Thymus (tissue), 11 donors: ENCODE data around the gene RBM48. TPM values are rescaled to one million over a fixed set of nuclear protein-coding genes. Genes with fewer than 3 reads are reported as not detected.
"Not testable (repeated sequence)": the region's sequence is repeated elsewhere in the genome, so short reads cannot be mapped to it uniquely, and the experiment has no call there.

Experiments
- DNase-seq, 9 donors: peaks; one replicate each; pipeline ENCODE4 v3.0.0-alpha.2; 2013; ENCODE audit warnings: low spot score in 9 of 9, low read depth in 6 of 9, missing footprints in 1 of 9
- H3K27ac ChIP-seq, 2 donors: one replicate each; pipeline ENCODE4 v1.5.1; 2013; ENCODE audit warnings: control low read depth in 1 of 2, low read depth in 1 of 2, low read length in 1 of 2, mild to moderate bottlenecking in 1 of 2, moderate library complexity in 1 of 2
- H3K27me3 ChIP-seq, 2 donors: one replicate each; pipeline ENCODE4 v1.5.1; 2013; ENCODE audit warnings: low read length in 1 of 2; ENCODE audit not compliant: control insufficient read depth in 2 of 2, insufficient read depth in 1 of 2
- H3K36me3 ChIP-seq, 2 donors: one replicate each; pipeline ENCODE4 v1.5.1; 2013; ENCODE audit warnings: low read length in 1 of 2, mild to moderate bottlenecking in 1 of 2, moderate library complexity in 1 of 2; ENCODE audit not compliant: control insufficient read depth in 2 of 2, insufficient read depth in 2 of 2
- H3K4me1 ChIP-seq, 2 donors: one replicate each; pipeline ENCODE4 v1.5.1; 2013; ENCODE audit warnings: low read length in 2 of 2; ENCODE audit not compliant: control insufficient read depth in 2 of 2, insufficient read depth in 2 of 2
- H3K4me3 ChIP-seq, 2 donors: one replicate each; pipeline ENCODE4 v1.5.1; 2013; ENCODE audit warnings: low read length in 2 of 2, control low read depth in 1 of 2, mild to moderate bottlenecking in 1 of 2
- H3K9me3 ChIP-seq, 2 donors: one replicate each; pipeline ENCODE4 v1.5.1; 2013; ENCODE audit warnings: low read length in 1 of 2, mild to moderate bottlenecking in 1 of 2; ENCODE audit not compliant: control insufficient read depth in 2 of 2, insufficient read depth in 1 of 2
- WGBS: extraction: QIAGEN DNeasy Blood & Tissue Kit; methylation state at CpG from one replicate; pipeline ENCODE4 v1.1.7; 2013; 5-methylcytosine and 5-hydroxymethylcytosine counted together
- polyA plus RNA-seq: library from polyadenylated mRNA; stranded (reverse); fragments of 200-250 nt; gene quantifications from one replicate; pipeline ENCODE4 v1.2.3, GENCODE V29; 2013
- total RNA-seq: library from RNA; stranded (reverse); fragments of 120-200 nt; gene quantifications from one replicate; pipeline ENCODE4 v1.2.4, GENCODE V29; 2013
- donor health status: healthy.

The RBM48 gene
- total and polyA plus RNA-seq, 2 donors, result 9.7 to 10.0 TPM

DNA sequence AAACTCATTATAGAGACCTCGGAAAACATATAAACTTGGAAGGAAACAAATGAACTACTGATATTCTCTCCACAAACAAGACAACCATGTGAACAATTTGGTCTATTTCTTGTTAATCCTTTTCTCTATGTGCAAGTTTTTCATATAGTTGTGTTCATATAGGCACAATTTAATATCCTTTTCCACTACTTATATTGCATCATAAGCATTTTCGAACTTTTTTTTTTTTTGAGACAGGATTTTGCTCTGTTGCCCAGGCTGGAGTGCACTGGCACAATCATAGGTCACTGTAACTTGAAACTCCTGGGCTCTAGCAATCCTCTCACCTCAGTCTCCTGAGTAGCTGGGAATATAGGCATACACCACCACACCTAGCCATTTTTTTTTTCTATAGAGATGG, 5.5 kb upstream of the RBM48 start:
- no peaks in the 10 kb centered on the region for H3K27me3 ChIP-seq
- no peak overlapping the region for H3K4me3 ChIP-seq
- H3K9me3 ChIP-seq, result no peaks in the 10 kb centered on the region
- DNase-seq, result no peak
- H3K36me3 ChIP-seq, result peaks cover 0 to 4% of the 10 kb centered on the region in 2 donors
- no peak overlapping the region for H3K27ac ChIP-seq
- WGBS, result 99% methylated on average over 2 of the region's 2 CpGs
- peaks cover 6 to 7% of the 10 kb centered on the region in 2 donors for H3K4me1 ChIP-seq

GRCh38 chr7:92527300-92528187, 1.1 kb upstream of the RBM48 start:
- under 1% methylated on average over 31 of the region's 31 CpGs for WGBS
- Histone ChIP-seq H3K36me3 (peaks cover 3 to 19% of the 10 kb centered on the region in 2 donors), H3K4me1 (peaks cover 6 to 7% of the 10 kb centered on the region in 2 donors), H3K4me3 (peak overlapping the region; percentile 68 to 96), H3K27me3 (no peaks in the 10 kb centered on the region), H3K9me3 (no peaks in the 10 kb centered on the region), H3K27ac (peak overlapping the region; percentile 77 to 84)
- peak; percentile 15 to 62 (median 24) for DNase-seq

GRCh38 chr7:92528958-92529264, 316 bp downstream of the RBM48 start:
- under 1% methylated on average over 13 of the region's 13 CpGs for WGBS

GRCh38 chr7:92534572-92534971, 6.0 kb downstream of the RBM48 start:
- no peaks in the 10 kb centered on the region for H3K27me3 ChIP-seq
- 99% methylated on average over 9 of the region's 9 CpGs for WGBS
- H3K9me3 ChIP-seq, result no peaks in the 10 kb centered on the region
- no peaks in the 10 kb centered on the region for H3K4me1 ChIP-seq
- H3K4me3 ChIP-seq, result no peak overlapping the region
- no peak overlapping the region for H3K27ac ChIP-seq
- H3K36me3 ChIP-seq, result peaks cover 28 to 72% of the 10 kb centered on the region in 2 donors
- DNase-seq, result no peak

More at GRCh38 chr7:92528958-92529264, 316 bp downstream of the RBM48 start:
- H3K4me1 ChIP-seq, result peaks cover 6 to 7% of the 10 kb centered on the region in 2 donors
- H3K27me3 ChIP-seq, result no peaks in the 10 kb centered on the region
- H3K27ac ChIP-seq, result peak overlapping the region; percentile 92 to 94
- H3K36me3 ChIP-seq, result peaks cover 9 to 32% of the 10 kb centered on the region in 2 donors
- H3K4me3 ChIP-seq, result peak overlapping the region; percentile 68 to 96
- no peaks in the 10 kb centered on the region for H3K9me3 ChIP-seq
- no peak for DNase-seq

DNA sequence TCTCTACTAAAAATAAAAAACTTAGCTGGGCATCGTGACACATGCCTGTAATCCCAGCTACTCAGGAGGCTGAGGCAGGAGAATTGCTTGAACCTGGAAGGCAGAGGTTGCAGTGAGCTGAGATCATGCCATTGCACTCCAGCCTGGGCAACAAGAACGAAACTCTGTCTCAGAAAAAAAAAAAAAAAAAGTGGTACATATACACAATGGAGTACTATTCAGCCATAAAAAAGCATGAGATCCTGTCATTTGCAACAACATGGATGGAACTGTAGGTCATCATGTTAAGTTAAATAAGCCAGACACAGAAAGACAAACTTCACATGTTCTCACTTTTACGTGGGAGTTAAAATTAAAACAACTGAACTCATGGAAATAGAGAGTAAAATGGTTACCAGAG, 14.9 kb downstream of the RBM48 start:
- H3K4me1 ChIP-seq, H3K27ac ChIP-seq, H3K4me3 ChIP-seq, H3K36me3 ChIP-seq, H3K27me3 ChIP-seq, H3K9me3 ChIP-seq, DNase-seq: not testable (repeated sequence)
- 95% methylated on average over 3 of the region's 3 CpGs for WGBS

DNA sequence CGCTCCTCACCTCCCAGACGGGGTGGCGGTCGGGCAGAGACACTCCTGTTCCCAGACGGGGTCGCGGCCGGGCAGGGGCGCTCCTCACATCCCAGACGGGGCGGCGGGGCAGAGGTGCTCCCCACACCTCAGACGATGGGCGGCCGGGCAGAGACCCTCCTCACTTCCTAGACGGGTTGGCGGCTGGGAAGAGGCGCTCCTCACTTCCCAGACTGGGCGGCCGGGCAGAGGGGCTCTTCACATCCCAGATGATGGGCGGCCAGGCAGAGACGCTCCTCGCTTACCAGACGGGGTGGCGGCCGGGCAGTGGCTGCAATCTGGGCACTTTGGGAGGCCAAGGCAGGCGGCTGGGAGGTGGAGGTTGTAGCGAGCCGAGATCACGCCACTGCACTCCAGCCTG, 16.5 kb downstream of the RBM48 start:
- not testable (repeated sequence) for H3K27ac ChIP-seq, H3K4me3 ChIP-seq, H3K36me3 ChIP-seq, H3K9me3 ChIP-seq, H3K27me3 ChIP-seq, H3K4me1 ChIP-seq, DNase-seq
- 97% methylated on average over 30 of the region's 30 CpGs for WGBS

DNA sequence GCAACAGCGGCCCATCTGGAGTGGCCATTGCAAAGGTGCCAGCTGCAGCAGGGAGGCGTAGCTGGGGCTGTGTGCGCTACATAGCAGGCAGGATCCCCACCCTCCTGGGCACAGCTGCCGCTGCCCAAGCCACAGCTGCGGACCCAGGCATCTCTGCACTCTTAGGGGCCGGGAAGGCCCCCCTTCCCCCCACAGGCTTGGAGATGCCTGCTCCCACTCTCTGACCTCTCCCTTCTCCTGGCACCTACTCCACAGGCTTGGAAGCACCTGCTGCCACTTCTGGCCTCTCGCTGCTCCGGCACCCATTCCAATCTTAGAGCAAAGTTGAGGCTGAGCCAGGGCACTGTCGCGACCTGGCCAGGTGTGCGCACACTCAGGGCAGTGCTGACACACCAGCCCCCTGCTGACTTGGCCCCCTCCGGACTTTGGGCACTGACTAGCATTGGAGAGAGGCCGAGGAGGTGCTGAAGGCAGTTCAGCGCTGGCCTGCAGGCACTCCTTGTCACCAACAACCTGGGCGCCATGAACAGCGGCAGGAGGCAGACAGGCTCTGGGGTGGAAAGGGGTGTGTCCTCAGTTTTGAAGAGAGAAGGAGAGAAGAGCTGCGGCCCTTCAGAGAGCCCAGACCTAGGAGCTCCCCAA, 18.4 kb downstream of the RBM48 start:
- WGBS, result 96% methylated on average over 17 of the region's 17 CpGs
- no peak for DNase-seq
- Histone ChIP-seq H3K27ac (no peak overlapping the region), H3K36me3 (no peaks in the 10 kb centered on the region), H3K9me3 (no peaks in the 10 kb centered on the region), H3K27me3 (no peaks in the 10 kb centered on the region), H3K4me3 (no peak overlapping the region), H3K4me1 (no peaks in the 10 kb centered on the region)

GRCh38 chr7:92547579-92547978, 19.0 kb downstream of the RBM48 start:
- H3K36me3 ChIP-seq, result no peaks in the 10 kb centered on the region
- H3K4me1 ChIP-seq, result no peaks in the 10 kb centered on the region
- 96% methylated on average over 6 of the region's 6 CpGs for WGBS
- no peak for DNase-seq
- no peaks in the 10 kb centered on the region for H3K27me3 ChIP-seq
- H3K4me3 ChIP-seq, result no peak overlapping the region
- no peaks in the 10 kb centered on the region for H3K9me3 ChIP-seq
- no peak overlapping the region for H3K27ac ChIP-seq

DNA sequence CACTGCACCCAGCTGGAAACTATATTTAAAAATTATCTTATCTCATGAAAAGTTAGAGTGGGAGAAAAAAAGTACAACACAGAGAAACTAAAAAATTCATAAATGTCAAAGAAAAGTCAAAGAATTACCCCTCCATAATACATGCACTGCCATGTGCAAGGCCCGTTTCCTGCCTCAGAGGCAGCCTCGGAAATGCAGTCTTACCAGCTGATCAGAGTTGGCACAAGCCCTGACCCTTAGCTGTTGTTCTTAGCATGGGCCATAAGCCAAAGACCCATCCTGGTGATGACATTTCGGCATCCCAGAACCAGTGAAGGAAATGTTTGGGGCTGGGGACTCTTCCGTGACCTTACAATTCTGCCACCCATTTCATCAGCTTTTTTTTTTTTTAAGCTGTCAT, 21.6 kb downstream of the RBM48 start:
- 91% methylated on average over 4 of the region's 4 CpGs for WGBS

More for the DNA sequence above, 21.6 kb downstream of the RBM48 start:
- Histone ChIP-seq H3K9me3 (no peaks in the 10 kb centered on the region), H3K36me3 (no peaks in the 10 kb centered on the region), H3K4me1 (no peaks in the 10 kb centered on the region), H3K27ac (no peak overlapping the region), H3K4me3 (no peak overlapping the region), H3K27me3 (no peaks in the 10 kb centered on the region)
- no peak for DNase-seq
